ENCODE measurements around the gene ZNF648. TPM values are rescaled to one million over a fixed set of nuclear protein-coding genes. Genes with fewer than 3 reads are reported as not detected.
"Not testable (repeated sequence)": the region's sequence is repeated elsewhere in the genome, so short reads cannot be mapped to it uniquely, and the experiment has no call there.

ZNF648 gene, protein sequence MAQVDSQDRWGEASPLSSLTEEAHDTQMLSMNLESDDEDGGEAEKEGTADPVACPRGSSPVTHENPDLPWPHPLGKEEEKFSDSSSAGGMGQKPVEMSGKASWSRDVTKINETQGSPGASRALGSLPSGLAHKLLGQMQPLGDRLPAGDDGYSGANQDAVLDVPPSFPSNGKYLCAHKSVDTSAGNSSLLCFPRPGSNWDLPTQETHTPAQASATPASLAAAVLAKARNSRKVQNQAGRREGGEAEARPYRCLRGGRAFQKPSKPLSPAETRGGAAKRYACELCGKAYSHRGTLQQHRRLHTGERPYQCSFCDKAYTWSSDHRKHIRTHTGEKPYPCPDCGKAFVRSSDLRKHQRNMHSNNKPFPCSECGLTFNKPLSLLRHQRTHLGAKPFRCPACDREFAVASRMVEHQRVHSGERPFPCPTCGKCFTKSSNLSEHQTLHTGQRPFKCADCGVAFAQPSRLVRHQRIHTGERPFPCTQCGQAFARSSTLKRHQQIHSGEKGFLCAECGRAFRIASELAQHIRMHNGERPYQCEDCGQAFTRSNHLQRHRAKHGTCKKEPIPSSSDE
- not detected for polyA plus RNA-seq (2013, experiment 1 of 2; ENCODE audit: insufficient read length)
- not detected for polyA plus RNA-seq (2013, experiment 2 of 2; ENCODE audit: insufficient read length)

DNA sequence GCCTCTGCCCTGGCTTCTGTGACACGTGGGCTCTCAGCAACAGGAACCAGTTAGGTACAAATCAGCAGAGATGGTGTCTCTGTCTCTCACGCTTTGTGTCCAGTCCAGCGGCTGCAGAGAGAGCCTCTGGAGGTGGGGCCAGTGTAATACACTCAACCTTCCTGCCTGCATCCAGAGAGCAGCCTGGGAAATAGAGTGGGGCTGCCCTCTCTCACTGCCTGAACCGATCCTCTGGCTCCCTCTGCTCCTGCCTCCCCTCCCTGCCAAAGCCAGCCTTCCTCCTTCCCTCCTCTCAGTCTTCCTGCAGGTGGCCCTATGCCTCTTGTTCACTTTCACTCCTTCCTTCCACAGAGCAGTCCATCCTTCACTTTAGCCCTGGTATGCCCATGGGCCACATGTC lies at the start of gene ZNF648:
Gene ZNF648, minus strand, starts transcription at position 119 of the 400 bp plus-strand sequence. CDS start 3,702 bp downstream, outside the sequence.
- no peak for DNase-seq

DNA sequence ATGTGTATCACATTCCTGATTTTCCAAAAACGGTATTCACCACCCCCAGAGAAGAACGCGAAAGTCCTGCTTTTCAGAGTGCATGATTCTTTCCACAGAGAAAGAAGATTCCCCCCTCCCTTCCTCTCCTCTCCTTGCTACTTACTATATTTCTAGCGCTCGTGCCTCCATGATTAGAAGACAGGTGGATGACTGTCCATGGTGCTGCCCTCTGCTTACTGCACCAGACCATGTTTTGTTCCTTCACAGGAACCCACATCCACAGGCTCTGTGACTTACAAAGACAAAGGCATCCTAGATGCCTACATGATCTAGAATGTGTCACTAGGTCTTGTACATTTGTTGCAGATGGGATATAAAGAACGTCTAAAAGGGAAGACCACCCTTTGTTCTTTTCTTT lies 49.1 kb upstream of the ZNF648 start:
- no peak for DNase-seq

DNA sequence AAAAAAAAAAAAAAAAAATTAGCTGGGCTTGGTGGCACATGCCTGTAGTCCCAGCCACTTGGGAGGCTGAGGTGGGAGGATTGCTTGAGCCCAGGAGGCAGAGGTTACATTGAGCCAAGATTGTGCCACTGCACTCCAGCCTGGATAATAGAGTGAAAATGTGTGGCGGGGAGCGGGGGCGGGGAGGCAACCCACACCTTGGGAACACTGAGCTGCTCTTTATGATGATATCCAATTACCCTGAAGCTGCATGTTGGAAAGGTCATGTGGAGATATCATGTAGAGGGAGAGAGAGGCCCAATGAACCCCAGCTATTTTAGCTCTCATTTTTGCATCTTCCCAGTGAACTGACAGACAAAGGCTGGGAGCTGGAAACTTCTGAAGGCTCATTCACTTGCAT lies 48.3 kb upstream of the ZNF648 start:
- DNase-seq, result no peak

DNA sequence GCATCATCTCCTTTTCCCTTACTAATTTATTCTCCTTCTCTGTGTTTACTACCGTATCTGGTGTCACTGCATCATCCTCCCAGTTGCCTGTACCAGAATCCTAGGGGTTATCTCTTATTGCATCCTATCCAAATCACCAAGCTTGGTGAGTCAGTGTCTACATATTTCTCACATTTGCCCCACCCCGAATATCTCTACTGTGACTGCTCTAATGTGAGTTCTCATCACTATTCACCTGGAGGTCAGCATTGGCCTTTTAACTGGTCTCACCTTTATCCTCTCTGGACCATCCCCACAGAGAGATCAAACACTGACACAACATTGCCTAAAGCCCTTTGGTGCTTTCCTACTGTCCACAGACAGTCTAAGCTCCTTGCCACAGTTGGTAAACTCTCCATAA lies 45.7 kb upstream of the ZNF648 start:
- no peak for DNase-seq

DNA sequence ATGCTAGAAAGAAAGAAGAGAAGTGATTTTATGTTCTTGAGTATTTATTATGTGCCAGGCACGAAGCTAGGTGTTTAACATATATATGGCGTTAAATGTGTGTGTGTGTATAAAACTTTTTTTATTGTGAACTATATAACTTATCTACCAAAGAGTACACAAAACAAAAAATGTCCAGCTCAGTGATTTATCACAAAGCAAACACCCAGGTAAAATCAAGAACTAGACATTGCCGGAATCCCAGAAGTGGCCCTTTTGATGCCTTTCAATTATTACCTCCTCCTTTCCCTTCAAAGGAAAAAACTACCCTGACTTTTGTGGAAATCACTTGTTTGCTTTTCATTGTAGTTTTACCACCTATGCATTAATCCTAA lies 40.5 kb upstream of the ZNF648 start:
- no peak for DNase-seq

DNA sequence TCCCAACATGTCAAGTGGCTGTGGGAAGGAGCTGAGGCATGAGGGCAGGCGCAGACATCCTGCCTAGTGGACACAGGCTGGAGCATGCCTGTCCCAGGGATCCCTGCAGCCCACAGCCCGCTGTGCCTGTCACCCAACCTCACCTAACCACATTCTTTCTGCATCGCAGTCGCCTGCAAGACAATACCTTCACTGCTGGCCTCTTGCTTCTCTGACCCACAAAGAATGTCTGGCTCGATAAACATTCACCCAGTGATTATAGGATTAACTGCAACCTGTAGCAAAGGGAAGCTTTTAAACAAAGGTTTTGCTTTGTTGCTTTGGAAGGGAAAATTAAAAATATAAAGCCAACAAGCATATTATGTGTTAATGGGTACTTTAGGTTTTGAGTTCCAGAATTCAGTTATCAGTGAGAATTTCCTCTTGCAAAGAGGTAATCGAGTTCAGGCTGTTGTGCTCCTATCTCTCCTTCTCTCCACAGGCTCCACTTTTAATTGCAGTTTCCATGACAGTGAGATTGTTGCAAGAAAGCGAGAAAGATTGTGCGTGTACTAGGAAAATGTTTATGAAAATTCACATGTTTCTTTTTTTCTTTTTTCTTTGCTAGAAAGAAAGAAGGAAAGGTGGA lies 40.0 kb upstream of the ZNF648 start:
- DNase-seq, result no peak

DNA sequence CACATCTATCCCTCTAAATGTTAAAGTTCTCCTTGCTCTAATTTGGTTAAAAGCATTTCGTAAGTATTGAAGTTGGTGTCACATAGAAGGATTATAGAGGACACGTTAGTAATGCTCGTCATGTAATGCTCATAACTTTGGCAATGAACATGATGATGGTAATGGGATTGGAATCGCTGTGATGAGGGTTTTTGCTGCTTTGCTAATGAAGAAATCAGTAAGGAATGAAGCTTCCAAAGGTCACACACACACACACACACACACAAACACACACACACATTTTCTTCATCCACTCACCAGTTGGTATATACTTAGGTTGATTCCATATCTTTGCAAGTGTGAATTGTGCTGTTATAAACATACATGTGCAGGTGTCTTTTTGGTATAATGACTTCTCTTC lies 36.8 kb upstream of the ZNF648 start:
- no peak for DNase-seq

DNA sequence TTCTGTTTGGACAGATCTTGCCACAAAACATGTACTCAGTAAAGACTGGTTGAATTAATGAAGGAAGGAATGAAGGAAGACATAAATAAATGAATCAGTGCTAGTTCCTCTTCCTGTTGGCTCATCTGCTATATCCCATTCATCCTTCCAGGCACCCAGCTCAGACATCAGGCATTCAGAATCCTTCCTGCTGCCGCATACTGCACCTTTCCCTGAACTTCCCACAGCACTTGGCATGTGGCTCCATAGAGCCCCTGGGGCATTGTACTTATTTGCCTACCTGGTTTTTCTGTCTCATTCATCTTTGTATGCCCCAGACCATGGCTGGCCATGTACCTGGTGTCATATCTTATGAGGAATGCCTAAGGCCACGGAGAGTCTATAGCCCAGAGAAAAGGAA lies 34.4 kb upstream of the ZNF648 start:
- no peak for DNase-seq

DNA sequence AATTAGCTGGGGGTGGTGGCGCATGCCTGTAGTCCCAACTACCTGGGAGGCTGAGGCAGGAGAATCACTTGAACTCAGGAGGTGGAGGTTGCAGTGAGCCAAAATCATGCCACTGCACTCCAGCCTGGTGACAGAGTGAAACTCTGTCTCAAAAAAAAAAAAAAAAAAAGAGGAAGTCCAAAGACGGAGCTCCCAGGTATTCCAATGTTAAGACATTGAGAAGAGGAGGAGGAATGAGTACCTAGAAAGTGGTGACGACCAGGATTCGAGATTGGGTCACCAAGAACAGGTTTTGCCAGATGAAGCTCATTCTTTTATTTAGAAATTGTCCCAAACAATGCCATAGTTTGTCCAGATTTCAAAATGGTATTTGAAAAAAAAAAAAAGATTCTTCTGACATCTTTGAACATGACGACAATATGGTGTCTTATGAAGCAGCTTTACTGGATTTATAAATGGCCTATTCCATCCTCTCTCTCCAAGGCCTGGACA lies 33.0 kb upstream of the ZNF648 start:
- DNase-seq, result not testable (repeated sequence)

DNA sequence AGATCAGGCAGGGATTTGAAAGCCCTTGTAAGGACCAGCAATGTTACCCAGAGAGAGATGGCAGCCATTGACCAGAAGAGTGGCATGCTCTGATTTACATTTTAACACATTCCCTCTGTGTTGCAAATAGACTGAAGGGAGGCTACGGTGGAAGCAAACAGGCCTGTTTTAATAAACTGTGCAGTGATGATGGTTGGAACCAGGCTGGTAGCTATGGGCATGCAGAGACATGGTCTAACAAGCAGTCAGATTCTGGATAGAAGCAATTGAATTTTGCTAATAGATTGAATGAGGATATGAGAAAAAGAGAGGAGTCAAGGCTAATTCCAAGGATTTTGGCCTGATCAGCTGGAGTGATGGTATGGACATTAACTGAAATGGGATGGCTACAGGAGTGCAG lies 32.3 kb upstream of the ZNF648 start:
- no peak for DNase-seq

DNA sequence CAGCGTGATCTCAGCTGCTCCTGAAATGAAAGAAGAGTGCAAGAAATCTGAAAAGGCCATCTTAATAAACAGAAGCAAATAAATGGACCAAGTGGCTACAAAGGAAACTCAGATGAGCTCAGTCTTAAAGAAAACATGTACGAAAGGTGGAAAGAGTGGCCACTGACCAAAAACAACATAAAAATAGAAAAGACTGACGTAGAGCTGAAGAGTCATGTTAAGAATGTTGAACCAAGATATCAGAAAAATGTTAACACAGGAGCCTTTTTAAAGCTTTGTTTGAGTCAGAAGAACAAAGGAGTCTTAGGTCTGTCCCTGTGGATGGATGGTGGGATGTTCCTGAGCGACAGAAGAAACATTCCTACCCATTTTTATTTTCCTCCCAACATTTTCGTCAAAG lies 30.8 kb upstream of the ZNF648 start:
- DNase-seq, result peak; percentile 2

DNA sequence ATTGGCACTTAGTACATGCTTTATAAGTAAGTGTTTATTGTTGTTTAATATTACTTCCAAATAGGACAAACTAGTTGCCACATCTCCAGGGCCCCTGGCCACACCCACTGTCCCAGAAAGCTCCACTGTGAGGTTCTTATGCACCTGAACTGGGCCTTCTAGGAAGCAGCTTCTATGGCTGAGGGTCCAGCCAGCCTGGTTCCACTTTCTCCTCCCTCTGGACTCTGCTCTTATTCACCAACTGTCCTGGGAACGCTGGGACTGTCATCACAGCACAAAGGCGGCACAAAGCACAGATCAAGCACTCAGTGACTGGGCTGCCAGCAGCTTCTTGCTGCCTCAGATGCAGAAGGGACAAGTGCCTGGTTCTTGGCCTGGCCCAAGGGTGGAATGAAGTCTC lies 29.6 kb upstream of the ZNF648 start:
- no peak for DNase-seq

DNA sequence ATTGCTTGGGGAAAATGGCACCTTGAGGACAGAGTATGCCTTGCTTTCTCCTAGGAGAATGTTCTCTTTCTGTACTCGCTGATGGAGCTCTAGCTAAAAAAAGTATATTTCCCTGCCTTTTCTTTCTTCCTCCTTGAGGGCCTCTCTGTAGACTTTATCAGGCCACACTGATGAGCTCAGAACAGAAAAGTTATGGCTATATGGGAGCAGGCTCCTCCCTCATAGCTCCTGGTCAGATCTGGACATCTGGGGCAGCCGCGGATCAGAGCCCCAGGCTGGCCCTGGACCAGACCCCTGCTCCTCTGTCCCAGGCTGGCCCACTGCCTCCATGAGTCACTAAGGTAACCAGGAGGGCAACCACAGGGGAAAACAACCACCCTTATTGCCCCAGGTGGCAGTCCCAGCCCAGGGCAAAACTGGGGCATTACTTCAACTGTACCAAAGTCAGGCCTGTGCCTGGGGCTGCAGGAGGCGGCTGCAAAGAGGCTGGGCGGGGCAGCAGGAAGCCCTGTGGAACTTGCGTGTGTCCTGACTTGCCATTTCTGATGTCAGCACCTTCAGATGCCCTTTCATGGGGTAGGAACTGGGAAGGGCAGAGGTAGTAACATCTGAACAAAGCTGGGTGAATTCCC lies 26.3 kb upstream of the ZNF648 start:
- no peak for DNase-seq

DNA sequence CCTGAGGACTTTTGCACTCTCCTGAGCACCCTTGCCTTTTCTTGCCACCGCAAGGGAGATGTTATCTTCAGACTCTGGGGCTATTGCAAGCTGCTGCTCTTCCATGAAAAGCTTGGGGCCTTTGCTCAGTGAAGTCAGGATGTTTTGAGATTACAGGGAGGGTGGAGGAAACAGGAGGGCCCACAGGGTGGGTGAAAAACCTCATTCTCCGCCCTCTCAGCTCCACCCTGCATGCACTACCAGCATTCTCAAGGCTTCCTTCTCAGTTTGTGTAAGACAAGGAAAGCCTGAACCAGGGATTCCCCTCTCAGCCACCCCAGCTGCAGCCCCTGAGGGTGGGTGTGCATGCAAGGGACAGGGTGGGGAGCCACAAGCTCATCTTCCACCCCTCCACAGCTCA lies 25.8 kb upstream of the ZNF648 start:
- no peak for DNase-seq

DNA sequence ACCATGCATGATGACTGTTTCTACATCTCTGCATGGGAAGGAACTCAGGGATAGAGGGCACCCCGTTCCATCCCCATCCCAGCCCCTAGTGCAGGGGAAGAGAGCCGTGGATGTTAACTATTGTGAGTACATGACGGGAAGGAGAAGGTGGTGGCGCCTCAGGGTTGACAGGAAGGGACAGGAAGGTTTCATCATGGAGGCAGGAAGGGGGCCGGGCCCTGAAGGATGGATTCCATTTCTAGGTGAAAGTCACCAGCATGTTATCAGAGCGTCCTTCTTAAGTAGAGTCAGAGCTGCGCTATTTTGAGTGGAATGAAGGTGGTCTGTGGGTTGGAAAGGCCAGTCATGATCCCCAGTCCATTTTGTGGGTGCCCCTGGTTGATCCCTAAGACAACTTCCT lies 25.1 kb upstream of the ZNF648 start:
- DNase-seq, result no peak

DNA sequence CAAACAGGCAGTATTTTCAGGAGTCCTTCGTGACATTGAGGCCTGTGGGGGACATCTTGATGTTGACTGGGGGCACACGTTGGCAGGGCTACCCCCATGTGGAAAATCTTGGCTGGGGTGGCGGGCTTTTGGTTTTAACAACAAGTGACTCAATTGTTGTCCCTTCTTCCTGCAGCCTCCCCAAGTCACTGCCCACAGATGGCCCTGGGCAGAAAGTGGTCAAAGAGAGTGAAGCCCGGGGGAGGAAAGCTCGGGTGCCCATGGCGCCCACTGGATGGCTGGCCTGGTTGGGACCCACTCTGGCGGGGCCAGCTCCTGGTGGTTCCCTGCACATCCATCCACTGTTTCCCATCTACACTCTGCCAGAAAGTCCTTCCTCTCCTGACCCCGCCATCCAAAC lies 24.6 kb upstream of the ZNF648 start:
- no peak for DNase-seq

DNA sequence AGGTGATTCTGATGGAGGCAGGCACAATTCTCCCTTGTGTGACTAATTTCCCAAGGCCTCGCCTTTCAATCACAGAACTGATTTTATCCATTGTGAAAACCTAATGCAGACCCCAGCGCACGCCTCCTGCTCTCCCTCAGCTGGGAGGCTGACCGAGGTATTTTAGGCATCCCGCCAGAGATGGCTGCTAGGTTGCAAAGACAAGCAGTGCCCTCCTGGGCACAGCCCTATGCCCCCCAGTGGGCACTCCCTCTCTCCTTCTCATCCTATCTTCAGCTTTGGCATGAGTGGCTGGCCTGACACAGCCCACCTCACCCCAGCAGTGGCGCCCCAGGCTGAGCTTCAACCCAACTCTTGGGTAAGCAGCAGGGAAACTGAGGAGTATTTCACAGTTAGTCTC lies 24.2 kb upstream of the ZNF648 start:
- no peak for DNase-seq

DNA sequence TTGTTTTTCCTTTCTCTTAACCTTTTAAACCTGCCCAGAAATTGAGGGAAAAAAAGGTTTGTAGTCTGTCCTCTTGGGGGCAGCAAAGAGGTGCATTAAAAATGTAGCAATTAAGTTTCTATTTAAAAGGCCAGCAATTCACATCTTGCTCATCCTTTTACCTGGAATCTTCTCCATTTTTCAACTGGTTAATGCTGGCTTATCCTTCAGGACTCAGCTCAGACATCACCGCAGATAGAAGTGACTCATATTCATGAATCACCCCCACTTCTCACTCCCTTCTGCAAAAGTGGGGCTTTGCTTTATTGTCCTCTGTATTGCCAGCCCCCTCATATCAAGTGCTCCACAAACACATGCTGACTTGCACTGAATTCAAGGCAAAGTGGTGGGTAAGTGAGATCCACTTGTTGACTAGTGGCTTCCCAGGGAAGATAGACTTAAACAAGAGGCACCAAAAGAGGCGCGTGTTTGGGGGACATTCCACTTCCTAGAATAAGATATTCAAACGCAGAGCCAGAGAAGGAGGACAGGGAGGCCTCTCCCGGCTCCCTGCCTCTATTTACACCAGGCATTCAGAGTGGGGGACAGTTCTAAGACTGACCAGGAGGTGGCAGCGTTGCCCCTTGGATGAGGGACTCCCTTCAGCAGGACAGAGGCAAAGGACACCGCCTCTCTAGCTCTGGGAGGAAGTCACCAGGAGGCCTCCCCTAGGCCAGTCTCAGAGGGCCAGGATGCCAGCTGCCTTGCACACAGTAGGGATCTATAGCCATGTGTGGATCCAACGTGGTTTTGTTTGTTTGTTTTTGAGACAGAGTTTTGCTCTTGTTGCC lies 23.2 kb upstream of the ZNF648 start:
- peak; percentile 72 for DNase-seq

DNA sequence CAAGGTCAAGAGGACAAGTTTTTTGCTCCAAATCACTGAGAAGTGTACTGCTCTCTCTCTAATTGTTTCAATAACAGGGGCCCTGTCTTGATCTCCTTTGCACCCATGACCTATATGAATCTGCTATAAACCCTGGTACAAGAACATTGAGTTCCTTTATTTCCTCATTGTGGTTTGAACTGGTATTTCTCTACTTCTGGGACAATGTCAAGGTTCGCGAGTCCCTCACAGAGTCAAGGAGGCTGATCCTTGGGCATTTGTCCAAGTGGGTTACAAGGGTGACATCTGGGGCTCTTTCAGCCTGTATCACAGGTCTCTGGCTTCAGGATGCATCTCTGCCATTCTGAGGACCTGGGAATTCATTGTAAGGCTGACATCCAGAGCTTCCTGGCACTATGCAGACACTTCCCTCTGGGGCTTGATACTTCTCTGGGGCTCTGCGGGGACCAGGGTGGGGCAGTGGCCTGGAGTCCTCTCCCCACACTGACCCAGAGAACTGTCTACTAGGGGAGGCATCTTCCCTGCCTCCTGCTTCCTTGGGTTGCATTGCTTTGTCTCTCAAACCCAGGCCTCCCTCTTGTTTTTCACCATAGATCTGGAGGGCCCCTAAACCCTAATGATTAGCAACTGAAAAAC lies 22.5 kb upstream of the ZNF648 start:
- DNase-seq, result no peak

DNA sequence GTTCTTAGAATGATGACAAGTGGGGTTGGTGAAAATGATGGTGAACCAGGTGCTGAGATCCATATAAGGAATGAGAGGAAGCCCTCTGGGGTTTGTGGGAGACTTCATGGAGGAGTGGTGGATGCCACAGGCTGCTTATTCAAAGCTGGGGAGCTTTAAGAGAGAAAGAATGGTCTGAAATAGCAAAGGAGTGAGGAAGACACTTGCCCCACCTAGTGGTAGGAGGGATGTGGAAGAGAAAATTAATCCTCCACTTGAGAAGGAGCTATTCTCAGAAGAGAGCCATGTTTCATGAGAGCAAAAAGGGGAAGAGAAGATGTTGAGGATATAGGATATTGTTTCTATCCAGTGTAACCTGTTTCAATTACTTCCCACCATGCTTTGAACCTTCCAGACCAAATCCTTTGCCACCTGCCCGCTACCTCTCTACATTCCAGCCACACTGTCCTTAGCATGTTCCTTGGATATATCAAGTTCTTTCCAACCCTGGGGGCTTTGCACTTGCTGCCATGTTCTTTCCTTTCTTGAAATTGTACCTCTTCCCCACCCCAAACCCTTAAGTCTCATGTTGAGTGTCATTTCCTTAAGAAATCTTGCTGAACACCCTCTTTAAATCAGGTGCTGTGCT lies 19.6 kb upstream of the ZNF648 start:
- peak; percentile 17 for DNase-seq

DNA sequence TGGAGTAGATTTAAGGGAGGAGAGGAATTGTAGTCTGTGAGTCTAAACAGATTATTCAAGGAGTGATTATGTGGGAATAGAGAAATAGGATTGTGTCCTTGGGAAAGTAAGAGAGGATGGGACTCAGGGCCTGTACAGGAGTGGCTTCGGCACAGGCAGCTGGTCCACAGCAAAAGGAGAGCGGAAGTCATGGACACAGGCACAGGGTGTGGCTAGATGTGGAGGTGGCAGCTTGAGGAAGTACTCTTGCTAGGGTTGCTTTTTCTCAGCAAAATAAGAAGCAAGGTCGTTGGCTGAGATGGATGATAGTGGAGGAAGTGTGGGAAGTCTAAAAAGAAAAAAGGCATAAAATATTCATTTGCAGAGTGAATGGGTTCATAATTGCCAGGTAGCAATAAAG lies 18.5 kb upstream of the ZNF648 start:
- no peak for DNase-seq
